GM10248 (cell line): ENCODE measurements around the gene SLC25A25.

Source experiments
- CTCF ChIA-PET: fragments of 300-600 bp; sonication (Branson Sonifier 250); formaldehyde crosslinking; extraction: SDS; loops from one replicate; lab custom pipeline; 2021; ENCODE audit warnings: antibody characterized with exemption; lab: Yijun Ruan, JAX
- POLR2A ChIA-PET: fragments of 350-650 bp; sonication (Branson Sonifier 250); formaldehyde crosslinking; extraction: SDS; loops from one replicate; lab custom pipeline; 2020; ENCODE audit warnings: antibody characterized with exemption; lab: Yijun Ruan, JAX
- DNase-seq: peaks from one replicate; pipeline ENCODE4 v3.0.0; 2012; ENCODE audit errors: extremely low spot score
- TF ChIP-seq, protein P1 (sequence below): IDR thresholded peaks from 2 replicates; pipeline ENCODE4 v1.5.1; 2012; ENCODE audit warnings: mild to moderate bottlenecking, low read depth; ENCODE audit errors: extremely low read depth, missing control alignments, control extremely low read depth

Gene SLC25A25

DNA sequence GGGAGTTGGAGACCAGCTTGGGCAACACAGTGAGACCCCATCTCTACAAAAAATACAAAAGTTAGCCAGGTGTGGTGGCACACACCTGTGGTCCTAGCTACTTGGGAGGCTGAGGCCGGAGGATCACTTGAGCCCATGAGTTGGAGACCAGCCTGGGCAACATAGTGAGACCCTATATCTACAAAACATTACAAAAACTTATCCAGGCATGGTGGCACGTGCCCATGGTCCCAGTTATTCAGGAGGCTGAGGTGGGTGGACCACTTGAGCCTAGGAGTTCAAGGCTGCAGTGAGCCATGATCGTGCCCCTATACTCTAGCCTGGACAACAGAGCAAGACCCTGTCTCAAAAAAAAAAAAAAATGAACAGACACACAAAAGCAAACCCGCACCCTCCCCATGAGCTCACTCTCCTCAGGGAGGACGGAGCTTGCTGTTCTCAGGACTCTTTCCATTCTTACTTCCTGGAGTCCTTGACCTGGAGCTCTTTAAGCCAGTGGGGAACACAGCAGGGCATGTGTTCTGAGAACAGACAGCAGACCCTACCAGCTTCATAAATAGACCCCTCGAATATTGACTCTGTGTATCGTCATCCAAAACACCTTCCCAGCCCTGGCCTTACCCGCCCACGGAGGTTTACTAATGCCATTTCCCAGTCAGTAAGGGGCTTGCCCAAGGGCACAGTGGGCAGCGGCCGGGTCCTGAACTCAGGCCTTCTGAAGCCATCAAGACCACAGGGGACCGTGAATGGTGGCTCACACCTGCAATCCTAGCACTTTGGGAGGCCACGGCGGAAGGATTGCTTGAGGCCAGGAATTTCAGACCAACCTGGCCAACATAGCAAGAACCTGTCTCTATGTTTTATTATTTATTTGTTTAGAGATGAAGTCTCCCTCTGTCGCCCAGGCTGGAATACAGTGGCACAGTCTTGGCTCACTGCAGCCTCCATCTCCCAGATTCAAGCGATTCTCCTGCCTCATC is 48.4 kb downstream of the SLC25A25 start:
- ChIA-PET CTCF (interaction anchor here (0.6 to 7.3 kb wide), 16 partner anchors 11 to 276 kb away, joined by 3 to 110 read pairs (median 6); partner anchors contain the start of genes PTGES2 and SLC25A25), POLR2A (interaction anchor here (0.7 kb wide), 1 partner anchor 87 kb away, joined by 3 read pairs; no protein-coding TSS in a partner anchor)
- TF ChIP-seq, protein P1, sequence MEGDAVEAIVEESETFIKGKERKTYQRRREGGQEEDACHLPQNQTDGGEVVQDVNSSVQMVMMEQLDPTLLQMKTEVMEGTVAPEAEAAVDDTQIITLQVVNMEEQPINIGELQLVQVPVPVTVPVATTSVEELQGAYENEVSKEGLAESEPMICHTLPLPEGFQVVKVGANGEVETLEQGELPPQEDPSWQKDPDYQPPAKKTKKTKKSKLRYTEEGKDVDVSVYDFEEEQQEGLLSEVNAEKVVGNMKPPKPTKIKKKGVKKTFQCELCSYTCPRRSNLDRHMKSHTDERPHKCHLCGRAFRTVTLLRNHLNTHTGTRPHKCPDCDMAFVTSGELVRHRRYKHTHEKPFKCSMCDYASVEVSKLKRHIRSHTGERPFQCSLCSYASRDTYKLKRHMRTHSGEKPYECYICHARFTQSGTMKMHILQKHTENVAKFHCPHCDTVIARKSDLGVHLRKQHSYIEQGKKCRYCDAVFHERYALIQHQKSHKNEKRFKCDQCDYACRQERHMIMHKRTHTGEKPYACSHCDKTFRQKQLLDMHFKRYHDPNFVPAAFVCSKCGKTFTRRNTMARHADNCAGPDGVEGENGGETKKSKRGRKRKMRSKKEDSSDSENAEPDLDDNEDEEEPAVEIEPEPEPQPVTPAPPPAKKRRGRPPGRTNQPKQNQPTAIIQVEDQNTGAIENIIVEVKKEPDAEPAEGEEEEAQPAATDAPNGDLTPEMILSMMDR, result no peak
- no peak for DNase-seq

DNA sequence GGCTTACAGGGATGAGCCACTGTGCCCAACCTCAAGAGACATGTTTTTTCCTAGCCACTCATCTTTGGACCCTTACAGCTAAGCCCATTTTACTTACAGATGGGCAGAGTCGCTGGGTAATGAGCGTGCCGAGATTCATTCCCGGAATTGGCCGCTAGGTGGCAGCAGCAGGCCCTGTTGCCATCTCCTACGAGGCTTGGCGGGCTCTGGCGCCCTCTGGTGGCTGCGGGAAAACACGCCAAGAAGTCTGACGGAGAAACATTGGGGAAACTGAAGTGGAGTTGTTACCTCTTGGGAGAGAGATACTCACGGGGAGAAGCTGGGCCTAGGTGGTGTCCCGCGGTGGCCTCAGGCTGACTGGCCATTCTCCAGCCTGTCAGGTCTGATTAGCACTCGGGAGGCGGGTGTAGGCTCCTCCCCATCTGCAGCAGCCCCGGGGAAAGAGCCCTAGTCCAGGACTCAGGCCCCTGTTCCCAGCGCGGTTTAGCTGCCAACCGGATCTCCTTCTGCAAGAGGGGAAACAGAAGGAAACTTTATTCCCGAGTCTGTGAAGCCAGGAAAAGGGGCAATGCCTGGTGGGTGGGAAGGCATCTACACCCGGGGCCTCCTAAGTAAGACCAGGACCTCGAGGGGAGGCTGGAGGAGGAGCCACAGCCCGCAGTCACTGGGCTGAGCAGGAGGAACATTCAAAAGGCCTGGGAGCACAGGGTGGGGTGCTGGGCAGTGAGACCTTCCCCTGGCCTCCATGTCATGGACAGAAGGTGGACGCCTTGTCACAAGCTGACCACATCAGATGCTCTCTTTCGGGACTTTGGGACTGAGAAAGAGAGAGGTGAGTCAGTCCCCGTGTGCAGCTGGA is 49.8 kb downstream of the SLC25A25 start:
- CTCF ChIA-PET, result interaction anchor here (0.6 to 7.3 kb wide), 51 partner anchors 9 to 847 kb away, joined by 3 to 110 read pairs (median 4); partner anchors contain the start of genes EEIG1, PTGES2 and SLC25A25
- peak; percentile 93 for DNase-seq
- TF ChIP-seq, protein P1, result peak; percentile 100
- POLR2A ChIA-PET, result interaction anchor here (0.6 to 0.9 kb wide), 2 partner anchors 10 to 237 kb away, joined by 3 to 6 read pairs; no protein-coding TSS in a partner anchor

DNA sequence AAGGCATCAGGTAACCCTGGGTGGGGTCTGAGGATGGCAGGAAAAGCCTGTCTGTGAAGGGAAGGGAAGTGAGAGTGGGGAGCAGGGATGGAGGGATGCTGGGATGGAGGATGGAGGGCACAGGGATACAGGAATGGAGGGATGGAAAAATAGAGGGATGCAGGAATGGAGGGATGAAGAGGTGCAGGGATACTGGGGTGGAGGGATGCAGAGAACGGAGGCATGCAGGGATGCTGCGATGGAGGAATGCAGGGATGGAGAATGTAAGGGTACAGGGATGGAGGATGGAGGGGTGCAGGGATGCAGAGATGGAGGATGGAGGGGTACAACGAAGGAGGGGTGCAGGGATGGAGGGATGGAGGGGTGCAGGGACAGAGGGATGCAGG is 50.4 kb downstream of the SLC25A25 start:
- TF ChIP-seq, protein P1, result no peak
- POLR2A ChIA-PET, result interaction anchor here (0.9 kb wide), 1 partner anchor 11 kb away, joined by 3 read pairs; no protein-coding TSS in a partner anchor
- CTCF ChIA-PET, result interaction anchor here (0.8 to 7.3 kb wide), 28 partner anchors 9 to 387 kb away, joined by 3 to 110 read pairs (median 5); partner anchors contain the start of genes EEIG1 and PTGES2
- DNase-seq, result no peak

DNA sequence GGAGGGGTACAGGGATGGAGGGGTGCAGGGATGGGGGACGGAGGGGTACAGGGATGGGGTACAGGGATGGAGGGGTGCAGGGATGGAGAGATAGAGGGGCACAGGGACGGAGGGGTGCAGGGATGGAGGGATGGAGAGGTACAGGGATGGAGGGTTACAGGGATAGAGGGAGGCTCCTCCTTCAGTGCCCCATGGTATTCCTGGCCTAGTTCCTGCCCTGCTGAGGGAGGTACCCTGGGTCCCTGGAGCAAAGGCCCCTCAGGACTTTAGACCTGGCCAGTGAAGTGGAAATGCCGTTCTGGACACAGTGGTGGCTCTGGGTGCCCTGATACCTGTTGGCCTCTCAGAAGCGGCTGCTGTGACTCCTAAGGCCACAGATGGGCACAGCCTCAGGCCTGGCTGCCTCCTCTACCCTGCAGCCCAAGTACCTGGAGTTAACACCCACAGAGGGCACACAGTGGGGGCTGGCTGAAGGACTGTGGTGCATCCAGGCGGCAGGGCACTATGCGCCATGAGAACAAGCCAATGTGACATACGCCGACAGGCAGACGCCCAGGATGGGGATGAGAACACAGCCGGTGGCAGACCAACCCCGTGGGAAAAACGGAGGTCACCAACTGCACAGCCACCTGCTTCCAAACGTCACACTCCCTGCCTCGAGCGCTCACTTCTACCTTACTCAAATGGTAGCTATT is 51.1 kb downstream of the SLC25A25 start:
- no peak for DNase-seq
- ChIA-PET POLR2A (no interaction called here), CTCF (interaction anchor here (0.8 kb wide), 1 partner anchor 9 kb away, joined by 4 read pairs; no protein-coding TSS in a partner anchor)
- TF ChIP-seq, protein P1, result no peak

DNA sequence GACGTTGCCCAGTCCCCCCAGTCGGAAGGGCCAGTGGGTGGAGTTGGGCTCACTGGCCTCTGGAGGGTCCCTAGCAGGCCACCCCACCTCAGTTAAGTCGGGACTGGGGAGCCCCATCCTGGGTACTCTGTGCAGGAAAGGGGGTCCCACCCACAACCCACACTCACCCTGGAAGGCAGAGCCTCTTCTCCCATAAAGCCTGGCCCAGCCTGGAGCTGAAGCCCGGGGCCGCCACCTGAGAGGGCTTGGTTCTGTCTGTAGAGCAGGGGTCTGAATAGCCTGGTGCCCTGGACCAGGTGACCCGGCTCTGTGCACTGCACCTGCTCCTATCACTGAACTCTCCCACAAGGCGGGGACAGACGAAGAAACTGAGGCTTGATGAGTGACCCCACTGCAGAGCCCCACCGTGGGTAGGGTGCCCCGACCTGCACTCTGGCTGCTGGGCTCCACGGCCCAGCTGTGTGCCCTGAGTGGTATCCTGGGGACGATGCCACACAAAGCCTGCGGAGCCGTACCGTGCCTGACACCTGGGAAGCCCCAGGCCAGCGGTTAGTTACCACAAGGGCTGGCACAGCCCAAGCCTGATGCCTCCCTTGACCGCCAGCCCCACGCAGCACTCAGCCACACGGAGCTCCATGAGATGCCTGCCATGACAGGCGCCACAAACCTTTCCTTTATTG is 52.2 kb downstream of the SLC25A25 start:
- ChIA-PET CTCF (interaction anchor here (0.8 to 2.1 kb wide), 2 partner anchors 8 to 177 kb away, joined by 4 to 6 read pairs; no protein-coding TSS in a partner anchor), POLR2A (no interaction called here)
- no peak for DNase-seq
- TF ChIP-seq, protein P1, result no peak
